Heart left ventricle (tissue), 13 donors: ENCODE measurements around the gene FNDC10.

Experiments
- POLR2A ChIP-seq, 2 donors: fragments of 450-650 bp; IDR thresholded peaks; one replicate each; pipeline ENCODE4 v1.6.1; 2017; ENCODE audit warnings: antibody characterized with exemption in 2 of 2, mild to moderate bottlenecking in 2 of 2, moderate library complexity in 2 of 2
- TF ChIP-seq, protein P1 (sequence below), 12 donors: fragments of 200-600 bp; sonication (generic) in 4 of 12; IDR thresholded peaks; one replicate each; pipeline versions ENCODE4 v1.5.0 to v1.8.0; 2018 to 2022; ENCODE audit warnings: antibody characterized with exemption in 12 of 12, mild to moderate bottlenecking in 5 of 12
- donor health status: ischemic (EF 13 %, LVEDD 7.1; RV severe dilation, severe dysfunction).
- donor health status: DM: no; HTN: yes; CAD: no.
- donor health status: DM: no; HTN: no; CAD: no.
- donor health status: ischemic (EF 25% LVEDD 6.9; RV normal size, moderate dysfunction).
- donor health status: ischemic (EF 25% LVEDD 5.7; RV mildly dilated, moderate dysfunction).
- donor health status: ischemic (EF 35%, LVEDD 5.7; RV mildly dilated, moderate dysfunction).
- donor health status: nonischemic (EF 11% LVEDD 7.7; RV severe dilation, severe dysfunction).
- donor health status: DM: yes; HTN: yes; CAD: no.
- donor health status: PGD.
- donor health status: ischemic (EF 29% LVEDD 5.4; RV normal size, mild dysfunction).
- donor health status: nonischemic (EF 23%, LVEDD 6.1; RV moderate dilation, normal function).

DNA sequence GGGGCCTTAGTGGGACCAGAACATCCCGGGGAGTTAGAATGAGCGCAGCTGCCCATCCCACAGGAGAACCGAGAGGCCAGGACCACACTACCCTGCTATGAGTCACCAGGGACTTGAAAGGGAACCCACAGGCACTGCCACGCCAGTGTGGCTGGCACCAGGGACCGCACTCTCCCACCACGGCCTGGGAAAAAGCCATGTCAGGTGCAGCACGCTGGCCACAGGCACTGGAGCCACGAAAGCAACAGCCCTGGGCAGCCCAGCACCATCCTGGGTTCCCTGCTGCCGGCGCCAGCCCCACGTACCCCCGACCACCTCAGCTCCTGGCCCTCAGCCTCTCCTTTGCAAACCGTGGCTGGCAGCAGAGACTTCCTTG, 45.4 kb downstream of the FNDC10 start:
- TF ChIP-seq, protein P1, sequence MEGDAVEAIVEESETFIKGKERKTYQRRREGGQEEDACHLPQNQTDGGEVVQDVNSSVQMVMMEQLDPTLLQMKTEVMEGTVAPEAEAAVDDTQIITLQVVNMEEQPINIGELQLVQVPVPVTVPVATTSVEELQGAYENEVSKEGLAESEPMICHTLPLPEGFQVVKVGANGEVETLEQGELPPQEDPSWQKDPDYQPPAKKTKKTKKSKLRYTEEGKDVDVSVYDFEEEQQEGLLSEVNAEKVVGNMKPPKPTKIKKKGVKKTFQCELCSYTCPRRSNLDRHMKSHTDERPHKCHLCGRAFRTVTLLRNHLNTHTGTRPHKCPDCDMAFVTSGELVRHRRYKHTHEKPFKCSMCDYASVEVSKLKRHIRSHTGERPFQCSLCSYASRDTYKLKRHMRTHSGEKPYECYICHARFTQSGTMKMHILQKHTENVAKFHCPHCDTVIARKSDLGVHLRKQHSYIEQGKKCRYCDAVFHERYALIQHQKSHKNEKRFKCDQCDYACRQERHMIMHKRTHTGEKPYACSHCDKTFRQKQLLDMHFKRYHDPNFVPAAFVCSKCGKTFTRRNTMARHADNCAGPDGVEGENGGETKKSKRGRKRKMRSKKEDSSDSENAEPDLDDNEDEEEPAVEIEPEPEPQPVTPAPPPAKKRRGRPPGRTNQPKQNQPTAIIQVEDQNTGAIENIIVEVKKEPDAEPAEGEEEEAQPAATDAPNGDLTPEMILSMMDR (IDR thresholded peaks at IDR 0.05): no peak
- TF ChIP-seq POLR2A (IDR thresholded peaks at IDR 0.05): no peak
